NCI-H2029 (cell line): Measurements from ENCODE around the gene GOSR1.
"Not testable (repeated sequence)": the region's sequence is repeated elsewhere in the genome, so short reads cannot be mapped to it uniquely, and the experiment has no call there.

Source experiments
- DNase-seq: peaks from one replicate; lab custom pipeline; 2025; lab: John Stamatoyannopoulos, UW

Gene GOSR1

DNA sequence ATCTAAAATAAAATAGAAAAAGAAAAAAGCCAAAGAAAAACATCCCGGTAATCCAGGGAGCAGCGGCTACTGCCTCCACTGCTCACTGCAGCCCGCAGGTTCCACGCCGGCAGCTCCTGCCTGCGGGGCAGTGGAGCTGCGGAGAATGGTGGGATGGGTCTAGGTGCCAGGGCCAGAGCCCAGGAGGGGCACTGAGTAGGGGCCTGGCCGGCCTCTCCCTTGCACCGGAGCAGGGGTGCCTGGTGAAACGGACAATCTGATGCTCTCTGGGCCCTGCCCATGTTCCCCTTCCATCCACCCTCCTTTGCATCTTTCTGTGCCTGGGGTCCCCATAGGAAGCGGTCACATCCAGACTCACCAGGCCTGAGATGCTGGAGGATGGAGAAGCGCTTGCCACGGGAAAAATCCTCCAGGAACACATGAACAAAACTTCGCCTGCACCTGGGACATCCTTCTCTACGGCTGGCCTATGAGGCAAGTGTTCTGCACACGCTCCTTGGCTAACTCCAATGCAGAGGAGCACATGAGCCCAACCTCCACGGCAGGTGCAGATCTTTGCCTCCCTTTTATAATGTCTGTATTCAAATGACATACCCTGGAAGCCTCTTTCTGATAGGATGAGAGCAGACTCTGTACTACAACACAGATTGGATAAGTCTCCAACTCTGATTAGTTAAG is 98.6 kb downstream of the GOSR1 start:
- not testable (repeated sequence) for DNase-seq

DNA sequence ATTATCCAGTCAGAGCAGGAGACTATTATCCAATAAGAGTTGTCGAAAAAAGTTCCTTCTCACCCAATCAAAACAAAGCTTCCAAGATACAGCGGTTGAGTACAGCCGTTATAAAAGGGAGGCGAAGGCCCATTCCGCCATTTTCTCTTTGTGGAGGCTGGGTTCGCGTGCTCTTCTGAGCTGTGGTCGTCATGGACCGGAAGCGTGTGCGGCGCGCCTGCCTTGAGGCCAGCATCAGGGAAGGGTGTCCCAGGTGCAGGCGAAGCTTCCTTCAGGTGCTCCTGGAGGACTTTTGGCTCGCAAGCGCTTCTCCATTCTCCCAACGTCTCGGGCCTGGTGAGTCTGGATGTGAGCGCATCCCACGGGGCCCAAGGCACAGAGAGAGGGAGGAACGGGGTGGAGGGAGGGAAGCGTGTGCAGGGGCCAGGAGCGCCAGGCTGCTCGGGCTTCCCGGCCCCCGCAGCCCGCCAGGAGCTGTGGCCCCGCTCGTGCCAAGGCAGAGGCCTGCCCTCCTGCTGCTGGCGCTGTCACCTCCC is 99.2 kb downstream of the GOSR1 start:
- DNase-seq: no peak
